Pulmonary artery endothelial cell (primary cell): Measurements from ENCODE around the gene DOCK1. TPM values are rescaled to one million over a fixed set of nuclear protein-coding genes. Genes with fewer than 3 reads are reported as not detected.
"Not testable (repeated sequence)": the region's sequence is repeated elsewhere in the genome, so short reads cannot be mapped to it uniquely, and the experiment has no call there.

Experiments
- DNase-seq: peaks from one replicate; pipeline ENCODE4 v3.0.0-alpha.2; 2011; ENCODE audit warnings: low read depth, low spot score
- total RNA-seq: library from RNA; depleted of rRNA; stranded (reverse); fragments of >200 nt; gene quantifications from 2 replicates; pipeline ENCODE4 v1.2.3, GENCODE V29; 2014

The DOCK1 gene
- total RNA-seq, 1 donor from 2014 or later, result 74.0 TPM

DNA sequence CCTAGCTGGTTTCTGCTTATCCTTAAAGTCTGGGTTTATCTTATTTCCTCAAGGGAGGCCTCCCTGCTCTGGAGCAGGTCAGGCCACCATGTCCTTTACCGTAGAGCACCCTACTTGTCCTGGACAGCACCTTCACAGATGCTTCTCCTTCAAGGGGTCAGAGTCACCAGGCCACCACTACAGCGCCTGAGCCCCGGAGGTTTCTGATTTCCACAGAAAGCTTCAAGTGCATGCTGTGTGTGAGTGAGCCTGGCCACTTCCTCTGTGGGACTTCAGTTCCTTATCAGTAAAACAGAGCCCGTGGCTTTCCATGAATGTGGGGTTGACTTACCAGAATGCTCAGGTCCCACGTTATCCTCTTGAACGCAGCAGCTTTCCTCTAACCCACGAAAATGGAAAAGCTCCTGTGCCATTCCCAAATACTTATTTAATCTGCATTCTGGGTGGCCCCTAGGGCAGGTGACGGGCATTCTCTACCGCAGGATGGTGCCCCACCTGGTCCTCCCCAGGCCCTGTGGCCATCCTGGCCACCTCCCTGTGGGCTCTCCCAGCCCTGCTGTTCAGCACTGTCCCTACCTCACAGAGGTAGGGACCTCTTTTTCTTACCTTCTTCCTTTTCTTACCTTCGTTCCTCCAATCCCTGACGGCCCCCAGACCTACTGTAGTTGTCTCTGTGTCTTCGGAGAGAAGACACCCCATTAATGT is 1.4 kb upstream of the DOCK1 start:
- DNase-seq, result no peak

DNA sequence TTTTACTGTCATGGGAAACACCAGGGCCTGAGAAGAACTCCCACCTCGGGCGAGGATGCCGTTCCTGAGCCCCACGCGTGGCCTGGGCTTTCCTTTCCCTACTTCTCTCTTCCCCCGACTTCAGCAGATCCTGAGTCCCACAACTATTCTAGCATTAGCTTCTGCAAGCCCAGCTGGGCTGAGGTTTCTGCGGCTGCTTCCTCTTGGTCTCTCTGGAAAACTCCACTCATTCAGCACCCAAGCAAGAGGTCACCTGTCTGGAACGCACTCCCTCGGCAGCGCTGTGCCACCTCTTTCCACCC is 761 bp upstream of the DOCK1 start:
- no peak for DNase-seq

DNA sequence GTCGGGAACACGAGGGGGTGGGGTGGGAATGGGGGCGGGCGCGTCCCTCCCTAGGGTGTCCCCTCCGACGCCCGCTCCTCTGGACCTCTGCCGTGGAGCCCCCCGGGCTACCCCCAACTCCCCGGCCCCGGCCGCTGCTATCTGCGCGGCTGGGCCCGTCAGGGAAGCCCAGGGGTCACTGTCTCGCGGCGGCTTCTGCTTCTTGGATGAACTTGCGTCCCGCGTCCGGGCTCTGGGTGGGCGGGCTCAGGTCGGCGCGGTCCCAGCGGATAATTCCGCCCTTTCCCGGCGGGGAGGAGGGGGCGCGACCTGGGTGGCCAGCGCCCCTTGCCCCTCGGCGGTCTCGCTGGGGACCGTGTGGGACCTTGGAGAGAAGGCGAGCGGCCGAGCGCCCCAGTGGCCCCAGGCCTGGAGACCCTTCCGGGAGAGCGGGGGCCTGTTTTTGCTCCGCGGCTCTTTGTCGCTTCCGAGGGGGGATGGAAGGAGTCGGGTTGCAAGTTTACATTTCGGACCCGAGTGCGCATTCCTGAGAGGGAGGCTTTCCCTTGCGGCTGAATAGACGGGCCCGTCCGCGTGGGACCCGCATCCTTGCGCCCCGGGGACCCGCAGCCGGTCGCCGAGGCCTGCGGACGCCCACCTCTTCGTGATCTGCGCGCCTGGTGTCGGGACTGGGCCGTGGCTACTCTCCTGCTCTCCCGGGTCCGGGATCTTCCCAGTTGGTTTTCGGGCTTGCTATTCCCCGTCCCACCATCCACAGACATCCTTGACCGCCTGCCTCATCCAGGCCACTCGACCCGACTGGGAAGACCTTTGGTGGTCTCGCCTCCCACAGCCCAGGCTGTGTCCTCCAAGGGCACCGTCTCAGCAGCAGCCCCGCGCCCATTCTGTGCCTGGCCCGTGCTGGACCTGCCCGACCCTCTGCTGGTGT is 812 bp downstream of the DOCK1 start:
- no peak for DNase-seq

DNA sequence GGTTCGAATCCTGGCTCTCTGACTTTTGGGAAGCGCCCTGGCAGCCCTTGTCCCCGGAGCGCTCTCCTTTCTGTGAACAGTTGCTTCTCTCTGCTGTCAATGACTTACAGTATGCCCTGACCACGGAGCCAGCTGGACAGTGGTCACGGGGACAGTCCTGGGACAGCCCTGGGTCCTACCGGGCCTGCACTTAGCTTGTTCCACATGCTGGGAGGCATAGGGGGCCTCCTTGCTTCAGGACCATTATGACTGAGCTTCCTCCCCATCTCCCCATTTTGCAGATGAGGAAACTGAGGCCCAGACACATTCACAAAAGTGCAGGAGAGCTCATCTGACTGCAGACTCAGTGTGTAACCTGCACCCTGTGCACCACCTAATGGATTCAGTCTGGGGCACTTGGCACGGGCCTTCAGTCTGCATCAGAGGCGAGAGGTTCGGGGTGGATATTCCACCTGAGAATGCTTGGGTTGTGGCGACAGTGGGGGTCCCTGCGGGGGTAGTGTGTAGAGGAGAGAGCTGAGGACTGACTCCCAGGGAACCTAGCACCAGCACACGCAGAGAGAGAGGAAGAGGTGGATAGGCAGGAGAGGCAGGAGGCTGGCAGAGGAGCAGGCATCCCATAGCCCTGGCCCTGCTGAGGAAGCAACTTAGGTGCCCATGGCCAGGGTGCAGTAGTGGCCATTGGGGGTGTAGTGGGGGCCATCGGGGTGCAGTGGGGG is 1.6 kb downstream of the DOCK1 start:
- no peak for DNase-seq

DNA sequence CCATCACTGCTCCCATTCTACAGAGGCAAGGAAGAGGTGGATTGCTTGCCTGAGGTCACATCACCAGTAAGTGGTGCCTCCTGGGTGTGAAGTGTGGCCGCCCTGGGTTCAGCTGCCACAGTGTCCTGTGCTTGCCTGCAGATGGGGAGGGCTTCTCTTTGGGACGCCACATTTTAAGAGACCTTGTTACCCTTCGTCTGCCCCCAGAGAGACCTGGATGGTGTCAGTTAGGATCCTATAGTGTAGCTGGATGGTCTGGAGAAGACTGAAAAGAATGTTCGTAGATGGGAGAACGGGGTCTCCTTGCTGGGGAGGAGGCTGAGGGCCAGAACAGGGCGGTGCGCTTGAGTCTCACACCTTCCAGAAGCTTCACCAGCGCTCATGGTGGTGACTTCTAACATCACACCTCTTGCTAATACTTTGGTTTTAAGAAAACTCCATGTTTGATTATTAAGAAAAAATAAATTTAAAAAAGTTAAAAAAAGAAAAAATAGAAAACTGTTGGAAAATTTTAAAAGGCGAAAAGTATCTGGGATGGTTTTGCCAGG is 2.3 kb downstream of the DOCK1 start:
- DNase-seq, result no peak

DNA sequence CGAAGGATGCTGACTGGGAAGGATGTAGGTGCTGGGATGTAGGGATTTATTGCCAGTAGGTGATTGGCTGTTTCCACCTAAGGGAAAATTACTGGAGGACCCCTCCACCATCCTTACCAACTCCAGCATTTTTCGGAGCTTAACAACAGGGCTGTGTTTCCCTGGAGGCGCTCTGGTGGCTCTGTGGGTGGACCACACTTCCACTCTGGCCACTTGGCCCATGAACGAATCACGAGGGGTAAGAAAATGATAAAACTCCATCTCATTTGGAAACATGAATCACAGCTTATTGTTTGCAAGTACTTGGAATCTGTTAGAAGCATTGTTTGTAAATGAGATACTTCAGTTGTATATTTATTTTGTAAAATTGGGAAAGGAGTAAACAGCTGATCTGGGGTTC is 3.0 kb downstream of the DOCK1 start:
- no peak for DNase-seq

DNA sequence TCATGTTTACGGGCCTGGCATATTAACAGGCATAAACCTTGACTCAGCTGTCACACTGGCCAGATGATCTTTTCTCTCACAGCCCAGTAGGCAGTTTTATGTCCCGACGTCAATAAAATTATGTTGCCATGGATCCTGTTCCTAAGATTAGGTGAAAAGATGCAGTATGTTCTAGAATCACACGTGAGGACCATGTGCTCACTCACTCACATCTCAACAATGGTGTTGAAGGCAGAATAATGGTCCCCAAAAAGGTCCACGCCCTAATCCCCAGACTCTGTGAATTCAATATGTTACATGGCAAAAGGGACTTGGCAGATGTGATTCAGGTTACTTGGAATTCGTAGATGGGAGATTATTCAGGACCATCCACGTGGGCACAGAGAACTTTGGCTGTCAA is 3.5 kb downstream of the DOCK1 start:
- DNase-seq, result no peak

DNA sequence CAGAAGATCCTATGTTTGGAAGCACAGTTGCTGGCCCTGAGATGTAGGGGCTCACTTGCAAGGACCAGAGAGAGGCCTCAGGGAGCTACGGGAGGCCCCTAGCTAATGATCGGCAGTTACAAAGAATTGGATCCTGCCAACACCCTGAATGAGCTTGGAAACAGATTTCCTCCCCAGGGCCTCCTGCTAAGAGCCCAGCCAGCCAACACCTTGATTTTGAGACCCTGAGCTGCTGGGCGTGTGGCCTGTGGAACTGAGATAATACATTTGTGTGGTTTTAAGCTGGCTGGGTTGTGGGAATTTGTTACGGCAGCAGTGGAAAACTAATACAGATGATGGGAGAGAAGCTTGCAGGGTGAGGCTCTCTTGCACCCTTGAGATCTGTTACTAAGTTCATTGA is 3.9 kb downstream of the DOCK1 start:
- no peak for DNase-seq

DNA sequence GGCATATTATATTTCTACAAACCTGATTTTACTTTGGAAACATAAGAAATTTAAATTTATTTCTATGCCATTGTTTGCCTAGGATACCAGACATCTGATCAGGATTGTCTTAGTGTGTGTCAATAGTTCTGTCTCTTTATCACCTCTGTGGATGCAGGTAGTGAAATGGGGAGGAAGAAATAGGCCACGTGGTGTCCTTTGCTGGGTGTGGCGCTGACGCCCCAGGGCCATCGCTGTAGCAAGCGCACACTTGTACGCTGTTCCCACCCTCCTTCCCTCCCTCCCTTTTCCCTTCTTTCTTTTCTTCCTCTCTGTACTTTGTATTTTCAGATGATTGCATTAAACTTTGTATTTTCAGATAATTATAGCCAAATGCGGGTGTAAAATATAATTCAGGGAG is 5.0 kb downstream of the DOCK1 start:
- DNase-seq, result no peak

DNA sequence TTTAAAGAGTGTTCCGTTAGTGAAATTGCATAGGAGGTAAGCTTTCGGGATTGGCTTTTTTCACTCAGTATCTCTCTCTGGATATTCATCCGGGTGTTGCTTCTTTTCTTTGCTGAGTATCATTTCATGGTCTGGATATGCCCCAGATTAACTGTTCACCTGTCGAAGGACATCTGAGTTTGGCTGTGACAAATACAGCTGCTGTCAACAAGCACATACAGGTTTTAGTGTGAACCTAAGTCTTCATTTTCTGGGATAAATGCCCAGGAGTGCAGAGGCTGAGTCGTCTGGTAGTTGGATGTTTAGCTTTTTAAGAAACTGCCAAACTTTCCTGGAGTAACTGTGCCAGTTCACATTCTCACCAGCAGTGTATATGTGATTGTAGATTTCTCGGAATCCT is 5.6 kb downstream of the DOCK1 start:
- no peak for DNase-seq

DNA sequence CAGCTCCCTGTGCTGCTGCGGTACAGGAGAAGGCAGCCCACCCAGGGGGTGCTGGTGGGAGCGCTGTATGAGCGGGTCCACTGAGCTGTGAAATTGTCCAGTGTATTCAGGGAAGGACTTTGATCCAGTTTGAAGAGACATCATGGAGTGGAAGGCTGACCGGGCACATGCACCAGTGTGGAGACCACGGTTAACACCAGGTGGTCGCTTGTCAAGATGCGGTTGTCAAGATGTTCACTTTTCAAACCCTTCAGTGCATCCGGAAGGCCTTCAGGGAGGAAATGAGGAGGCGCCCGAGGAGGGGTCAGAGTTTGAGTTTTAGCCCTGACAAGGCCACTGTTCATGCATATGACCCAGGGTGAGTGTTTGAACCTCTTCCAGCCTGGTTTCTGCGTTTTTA is 6.1 kb downstream of the DOCK1 start:
- DNase-seq, result no peak

DNA sequence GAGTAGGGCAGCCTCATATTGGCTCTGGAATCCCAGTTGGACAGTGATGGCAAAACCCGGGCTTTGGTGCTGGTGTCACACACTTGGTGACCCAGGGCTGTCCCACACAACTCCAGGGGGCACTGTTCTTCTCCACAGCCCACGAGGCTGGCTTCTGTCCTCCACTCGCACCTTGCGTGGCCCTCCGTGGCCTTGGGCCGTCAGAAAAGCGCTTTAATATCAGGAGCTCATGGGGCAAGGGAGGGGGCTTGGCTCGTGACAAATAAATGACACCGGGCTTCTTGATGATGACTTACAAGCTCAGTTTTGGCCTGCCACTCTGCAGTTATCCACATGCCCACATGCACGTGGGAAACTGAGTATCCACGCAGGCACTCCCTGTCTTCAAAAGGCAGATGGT is 8.1 kb downstream of the DOCK1 start:
- DNase-seq, result no peak

DNA sequence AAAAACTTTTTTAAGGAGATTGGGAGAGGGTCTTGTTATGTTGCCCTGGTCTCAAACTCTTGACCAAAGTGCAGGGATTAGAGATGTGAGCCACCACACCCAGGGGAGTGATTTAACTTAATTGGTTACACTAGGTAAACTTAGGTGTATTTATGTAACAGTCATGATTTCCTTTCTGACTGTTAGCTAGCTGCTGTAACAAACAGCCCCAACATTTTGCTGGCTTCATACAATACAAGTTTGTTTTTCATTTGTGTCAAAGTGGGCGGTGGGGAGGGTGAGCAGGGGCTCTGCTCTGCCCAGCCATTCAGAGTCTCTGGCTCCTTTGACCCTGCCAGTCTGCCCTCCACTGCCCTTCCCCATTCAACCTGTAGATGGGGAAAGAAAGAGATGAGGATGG is 9.3 kb downstream of the DOCK1 start:
- DNase-seq, result no peak

DNA sequence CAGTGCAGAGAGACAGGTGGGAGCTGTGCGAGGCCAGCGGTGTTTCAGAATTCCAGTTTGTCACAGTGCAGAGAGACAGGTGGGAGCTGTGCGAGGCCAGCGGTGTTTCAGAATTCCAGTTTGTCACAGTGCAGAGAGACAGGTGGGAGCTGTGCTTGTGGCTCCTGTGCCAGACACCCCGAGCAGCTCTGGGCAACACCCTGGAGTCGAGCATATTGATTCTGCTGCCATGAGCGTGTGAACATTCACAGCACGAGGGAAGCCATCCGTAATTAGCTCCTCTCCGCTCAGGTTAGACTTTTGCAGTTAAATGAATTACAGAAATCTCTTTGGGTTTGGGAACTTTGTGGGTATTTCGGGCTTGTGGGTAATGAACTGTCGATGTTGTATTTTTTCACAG is 11.7 kb downstream of the DOCK1 start:
- not testable (repeated sequence) for DNase-seq

DNA sequence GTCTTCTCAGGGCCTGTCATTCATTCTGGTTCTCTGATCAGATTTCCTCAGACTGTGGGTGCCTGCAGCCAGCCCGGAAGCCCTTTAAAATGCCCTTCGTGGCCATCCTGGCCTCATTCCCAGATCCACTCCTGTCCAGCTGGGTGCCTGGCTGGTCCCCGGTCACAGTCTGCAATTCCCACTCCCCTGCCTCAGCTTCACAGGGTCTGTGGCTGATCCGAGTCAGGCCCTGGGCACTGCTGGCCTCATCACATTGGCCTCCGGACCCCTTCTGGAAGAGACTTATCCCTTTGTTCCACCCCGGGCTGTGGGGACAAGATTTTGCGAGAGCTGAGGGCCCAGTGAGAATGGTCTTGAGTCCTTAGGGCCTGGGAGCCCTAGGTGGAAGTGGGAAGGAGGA is 12.1 kb downstream of the DOCK1 start:
- no peak for DNase-seq

DNA sequence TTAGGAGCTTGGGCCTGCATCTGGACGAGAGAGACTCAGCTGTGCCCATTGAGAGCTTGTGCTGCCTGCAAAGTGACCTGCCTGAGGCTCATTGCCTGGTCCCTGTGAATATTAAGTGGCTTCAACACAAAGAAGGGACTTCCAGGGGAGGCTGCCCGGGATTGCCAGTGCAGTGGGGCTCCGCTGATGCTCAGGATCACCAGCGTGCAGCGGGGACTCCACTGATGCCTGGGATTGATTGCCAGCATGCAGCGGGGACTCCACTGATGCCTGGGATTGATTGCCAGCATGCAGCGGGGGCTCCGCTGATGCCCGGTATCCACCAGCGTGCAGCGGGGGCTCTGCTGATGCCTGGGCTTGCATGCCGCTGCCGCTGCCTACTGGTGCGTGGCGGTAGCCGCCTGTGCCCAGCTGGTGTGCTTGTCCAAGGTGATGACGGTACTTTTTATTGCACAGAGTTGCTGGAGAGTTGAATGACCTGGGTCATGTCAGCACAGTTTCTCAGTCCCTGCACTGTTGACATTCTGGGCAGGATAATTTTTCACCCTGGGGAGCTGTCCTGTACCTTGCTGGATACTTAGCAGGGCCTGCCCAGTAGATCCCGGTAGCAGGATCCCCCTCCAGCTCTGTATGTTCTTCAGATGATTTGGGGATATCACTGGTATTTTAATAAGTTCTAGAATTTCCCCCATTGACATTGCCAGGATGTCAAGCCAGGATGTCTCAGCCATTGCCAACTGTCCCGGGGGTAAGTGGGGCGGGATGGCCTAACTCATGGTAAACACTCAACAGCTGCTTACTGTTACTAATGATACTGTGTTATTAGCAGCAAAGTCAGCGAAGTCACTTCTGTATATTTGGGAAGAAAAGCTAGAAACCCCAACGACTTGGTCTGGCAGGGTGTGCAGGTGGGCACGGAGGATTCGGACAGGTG is 13.0 kb downstream of the DOCK1 start:
- no peak for DNase-seq

DNA sequence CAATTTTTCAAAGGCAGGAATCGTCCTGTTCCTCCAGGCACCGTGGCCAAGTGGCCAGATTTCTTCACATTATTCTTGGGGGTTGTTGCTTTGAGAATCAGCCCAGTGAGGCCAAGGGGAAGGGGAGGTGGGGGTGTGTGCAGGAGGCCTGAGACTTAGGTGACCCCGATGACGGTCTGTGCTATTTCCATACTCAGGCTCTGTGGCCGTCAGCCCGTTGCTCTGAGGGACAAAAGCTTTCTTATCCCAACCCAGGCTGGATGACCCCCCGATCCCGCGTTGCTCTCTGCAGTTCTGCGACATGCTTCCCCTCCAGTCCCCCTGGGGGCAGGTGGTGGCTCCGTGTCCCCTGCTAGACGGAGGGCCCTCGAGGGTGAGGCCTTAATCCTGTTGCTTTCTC is 14.2 kb downstream of the DOCK1 start:
- DNase-seq, result no peak

DNA sequence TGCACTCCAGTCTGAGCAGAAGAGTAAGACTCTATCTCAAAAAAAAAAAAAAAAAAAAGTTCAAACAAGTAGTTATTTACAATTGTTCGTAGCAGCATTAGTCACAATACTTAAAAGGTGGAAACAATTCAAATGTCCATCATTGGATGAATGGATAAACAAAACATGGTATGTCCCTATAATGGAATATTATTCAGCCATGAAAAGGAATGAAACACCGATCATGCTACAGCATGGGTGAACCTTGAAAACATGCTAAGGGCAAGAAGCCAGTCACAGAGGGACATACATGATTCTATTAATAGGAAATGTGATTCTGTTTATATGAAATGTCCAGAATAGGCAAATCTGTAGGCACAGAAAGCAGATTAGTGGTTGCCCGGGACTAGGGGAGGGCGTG is 15.9 kb downstream of the DOCK1 start:
- no peak for DNase-seq

DNA sequence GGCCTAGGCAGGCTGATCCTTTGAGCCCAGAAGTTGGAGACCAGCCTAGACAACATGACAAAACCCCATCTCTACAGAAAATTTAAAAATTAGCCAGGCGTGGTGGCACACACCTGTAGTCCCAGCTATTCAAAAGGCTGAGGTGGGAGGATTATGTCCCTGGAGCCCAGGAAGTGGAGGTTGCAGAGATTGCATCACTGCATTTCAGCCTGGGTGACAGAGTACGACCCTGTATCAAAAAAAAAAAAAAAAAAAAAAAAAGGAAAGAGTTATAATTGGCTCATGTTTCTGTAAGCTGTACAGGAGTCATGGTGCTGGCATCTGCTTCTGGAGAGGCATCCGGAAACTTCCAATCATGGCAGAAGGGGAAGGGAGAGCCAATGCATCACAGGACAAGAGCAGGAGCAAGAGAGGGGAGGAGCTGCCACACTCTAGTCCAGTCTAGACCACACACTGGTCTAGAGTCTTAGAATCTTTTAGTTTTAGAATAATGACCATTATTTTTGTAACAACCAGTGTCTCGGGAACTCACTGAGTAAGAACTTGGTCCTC is 16.8 kb downstream of the DOCK1 start:
- no peak for DNase-seq

DNA sequence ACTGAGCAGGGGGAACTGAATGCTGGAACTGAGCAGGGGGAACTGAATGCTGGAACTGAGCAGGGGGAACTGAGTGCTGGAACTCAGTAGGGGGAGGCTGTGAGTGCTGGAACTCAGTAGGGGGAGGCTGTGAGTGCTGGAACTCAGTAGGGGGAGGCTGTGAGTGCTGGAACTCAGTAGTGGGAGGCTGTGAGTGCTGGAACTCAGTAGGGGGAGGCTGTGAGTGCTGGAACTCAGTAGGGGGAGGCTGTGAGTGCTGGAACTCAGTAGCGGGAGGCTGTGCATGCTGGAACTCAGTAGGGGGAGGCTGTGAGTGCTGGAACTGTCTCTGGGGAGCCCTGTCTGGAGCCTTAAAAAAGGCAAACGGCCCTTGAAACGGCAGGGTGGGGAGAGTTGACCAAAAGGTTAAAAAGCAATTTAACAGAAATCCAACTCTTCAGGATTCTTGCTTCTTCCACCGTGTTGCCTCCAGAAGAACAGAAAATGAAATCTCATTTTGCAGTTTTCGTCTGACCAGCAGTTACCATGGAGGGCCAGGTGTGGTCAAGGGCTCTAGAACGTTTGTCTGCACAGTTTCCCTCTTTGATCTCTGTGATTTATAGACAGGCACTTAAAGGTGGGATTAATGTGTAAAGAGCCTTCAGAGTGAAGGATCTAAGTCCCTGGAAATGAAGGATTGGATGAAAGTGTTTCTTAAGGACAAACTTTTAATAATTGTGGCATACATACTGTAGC is 19.1 kb downstream of the DOCK1 start:
- no peak for DNase-seq
